Activated B cell treated with CpG ODN at 0.5 μM for 24 hours (primary cell): Measurements from ENCODE around the gene CTR9. TPM values are rescaled to one million over a fixed set of nuclear protein-coding genes. Genes with fewer than 3 reads are reported as not detected.

Experiments
- ATAC-seq: fragments of 200-7000 bp; cut with Tn5 transposase; one replicate; pipeline ENCODE4 v1.10.0; 2021; ENCODE audit warnings: low read depth, mild to moderate bottlenecking, moderate library complexity
- CTCF ChIA-PET: fragments of 350-600 bp; sonication (Branson Sonifier 250); formaldehyde crosslinking; loops from one replicate; lab custom pipeline; 2021; ENCODE audit warnings: antibody characterized with exemption; lab: Charles Lee
- POLR2A ChIA-PET: fragments of 350-600 bp; sonication (Branson Sonifier 250); formaldehyde crosslinking; loops from one replicate; lab custom pipeline; 2021; ENCODE audit warnings: antibody characterized with exemption; lab: Charles Lee
- DNase-seq: peaks from one replicate; pipeline ENCODE4 v3.0.0; 2022
- H3K27ac Mint-ChIP-seq: one replicate; pipeline ENCODE4 v1.8.0; 2020; ENCODE audit warnings: mixed read lengths
- H3K27me3 Mint-ChIP-seq: one replicate; pipeline ENCODE4 v1.8.0; 2021; ENCODE audit warnings: mixed read lengths
- H3K36me3 Mint-ChIP-seq: one replicate; pipeline ENCODE4 v1.8.0; 2021; ENCODE audit warnings: low read depth, mixed read lengths
- H3K4me1 Mint-ChIP-seq: one replicate; pipeline ENCODE4 v1.8.0; 2021; ENCODE audit warnings: mixed read lengths
- H3K4me3 Mint-ChIP-seq: one replicate; pipeline ENCODE4 v1.8.0; 2020; ENCODE audit warnings: mild to moderate bottlenecking, mixed read lengths
- H3K9me3 Mint-ChIP-seq: one replicate; pipeline ENCODE4 v1.8.0; 2020; ENCODE audit warnings: mixed read lengths
- CTCF ChIP-seq: fragments of 200-600 bp; IDR thresholded peaks from one replicate; pipeline ENCODE4 v1.8.0; 2022; ENCODE audit warnings: antibody characterized with exemption, mild to moderate bottlenecking
- intact Hi-C: fragments of 100-400 bp; cut with micrococcal nuclease; formaldehyde crosslinking; loops from one replicate; pipeline ENCODE4 v1.15.1; 2024
- total RNA-seq: library from RNA; stranded (reverse); gene quantifications from 2 replicates; pipeline ENCODE4 v1.2.3, GENCODE V29; 2022

The CTR9 gene
- total RNA-seq, 1 donor from 2014 or later: 50.6 TPM

GRCh38 chr11:10785146-10785474 lies 34.1 kb downstream of the CTR9 start:
- Mint-ChIP-seq H3K27ac (no peak overlapping the region), H3K36me3 (peaks cover 2% of the 10 kb centered on the region), H3K4me1 (no peaks in the 10 kb centered on the region), H3K9me3 (no peaks in the 10 kb centered on the region), H3K27me3 (no peaks in the 10 kb centered on the region), H3K4me3 (no peak overlapping the region)
- ChIA-PET POLR2A (no interaction called here), CTCF (no interaction called here)
- DNase-seq: no peak
- TF ChIP-seq CTCF: no peak
- intact Hi-C loops: no loop called here
- no peak for ATAC-seq

GRCh38 chr11:10786451-10786850 lies 35.4 kb downstream of the CTR9 start:
- Mint-ChIP-seq H3K9me3 (no peaks in the 10 kb centered on the region), H3K27me3 (no peaks in the 10 kb centered on the region), H3K4me3 (no peak overlapping the region), H3K27ac (no peak overlapping the region), H3K36me3 (no peaks in the 10 kb centered on the region), H3K4me1 (no peaks in the 10 kb centered on the region)
- CTCF ChIA-PET: no interaction called here
- DNase-seq (no peak), ATAC-seq (no peak)
- POLR2A ChIA-PET: no interaction called here
- intact Hi-C loops: no loop called here
- TF ChIP-seq CTCF: no peak

DNA sequence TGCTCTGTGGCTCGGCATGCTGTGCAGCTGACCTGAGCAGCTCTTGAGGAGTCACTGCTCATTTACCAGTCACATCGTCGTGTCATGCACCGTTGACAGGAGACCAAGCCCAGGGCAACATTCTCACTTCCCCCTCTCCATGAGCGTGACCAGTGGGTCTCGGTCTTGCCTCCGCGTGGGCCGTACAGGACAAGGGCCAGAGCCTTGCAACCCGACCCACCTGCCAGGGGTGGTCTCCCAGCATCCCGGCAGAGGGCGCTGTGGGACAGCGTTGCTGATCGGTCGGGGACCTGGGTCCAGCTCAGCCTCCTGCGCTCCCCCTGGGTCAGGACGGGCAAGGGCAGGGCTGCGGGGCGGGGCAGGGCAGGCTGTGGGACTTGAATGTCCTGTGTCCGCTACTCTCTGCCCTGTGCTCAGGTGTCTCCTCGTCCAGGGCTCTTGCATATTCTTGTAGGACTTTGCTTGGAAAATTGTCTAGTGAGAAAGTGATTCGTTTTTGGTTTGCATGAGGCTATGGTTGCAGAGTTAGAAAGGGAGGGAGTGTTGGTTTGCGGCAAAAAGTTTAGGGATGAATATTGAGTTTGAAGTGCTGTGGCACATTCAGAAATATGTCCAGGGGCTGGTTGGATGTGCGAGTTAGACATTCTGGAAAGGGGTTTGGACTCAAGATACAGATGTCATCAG lies 41.5 kb downstream of the CTR9 start:
- no peaks in the 10 kb centered on the region for H3K27me3 Mint-ChIP-seq
- TF ChIP-seq CTCF: peak; percentile 72
- H3K27ac Mint-ChIP-seq: no peak overlapping the region
- ATAC-seq: peak; percentile 91
- H3K36me3 Mint-ChIP-seq: peaks cover 26% of the 10 kb centered on the region
- H3K4me3 Mint-ChIP-seq: peak overlapping the region; percentile 13
- intact Hi-C loops: loop anchor here (1.0 to 5.0 kb wide), 6 partner anchors 66 to 995 kb away; partner anchors contain the start of gene ZBED5
- CTCF ChIA-PET: interaction anchor here (0.5 to 3.0 kb wide), 38 partner anchors 8 to 1057 kb away, joined by 3 to 30 read pairs (median 6); partner anchors contain the start of genes EIF4G2 and ZBED5
- no peaks in the 10 kb centered on the region for H3K9me3 Mint-ChIP-seq
- DNase-seq: peak; percentile 83
- H3K4me1 Mint-ChIP-seq: peaks cover 16% of the 10 kb centered on the region
- POLR2A ChIA-PET: interaction anchor here (0.6 to 3.5 kb wide), 10 partner anchors 8 to 1332 kb away, joined by 3 to 77 read pairs (median 4); partner anchors contain the start of genes EIF4G2, ZBED5 and ZNF143

DNA sequence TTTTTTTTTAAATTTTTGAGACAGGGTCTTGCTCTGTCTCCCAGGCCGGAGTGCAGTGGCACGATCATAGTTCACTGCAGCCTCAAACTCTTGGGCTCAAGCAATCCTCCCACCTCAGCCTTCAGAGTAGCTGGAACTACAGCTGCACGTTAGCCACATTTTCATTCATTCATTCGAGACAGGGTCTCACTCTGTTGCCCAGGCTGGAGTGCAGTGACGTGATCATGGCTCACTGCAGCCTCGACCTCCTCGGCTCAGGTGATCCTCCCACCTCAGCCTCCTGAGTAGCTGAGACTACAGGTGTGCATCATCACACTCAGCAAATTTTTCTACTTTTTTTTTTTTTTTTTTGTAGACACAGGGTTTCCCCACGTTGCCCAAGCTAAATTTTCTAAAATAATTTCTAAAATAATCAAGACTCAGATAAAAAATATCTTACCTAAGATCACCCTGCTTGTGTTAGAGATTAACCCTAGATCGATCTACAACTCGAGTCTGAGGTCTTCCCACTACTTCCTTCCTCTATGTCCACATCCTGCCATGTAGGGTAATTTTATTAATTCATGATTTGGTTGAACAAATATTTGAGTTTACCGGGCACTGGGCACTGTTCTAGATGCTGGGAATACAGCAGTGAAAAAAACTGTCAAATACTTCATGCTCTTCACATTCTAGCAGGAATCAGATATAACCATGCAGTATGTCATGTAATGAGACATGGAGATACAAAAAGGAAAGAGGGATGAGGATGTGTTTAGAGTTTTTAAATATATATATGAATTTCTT lies 42.6 kb downstream of the CTR9 start:
- ChIA-PET POLR2A (interaction anchor here (1.4 to 3.5 kb wide), 4 partner anchors 10 to 140 kb away, joined by 4 to 77 read pairs (median 7); partner anchors contain the start of genes EIF4G2 and ZBED5), CTCF (interaction anchor here (1.1 to 3.0 kb wide), 26 partner anchors 7 to 994 kb away, joined by 3 to 30 read pairs (median 8); partner anchors contain the start of genes EIF4G2 and ZBED5)
- intact Hi-C loops: loop anchor here (2.0 to 5.0 kb wide), 3 partner anchors 65 to 473 kb away; partner anchors contain the start of gene ZBED5
- H3K27ac Mint-ChIP-seq: no peak overlapping the region
- ATAC-seq: no peak
- DNase-seq: no peak
- TF ChIP-seq CTCF: no peak
- peaks cover 16% of the 10 kb centered on the region for H3K4me1 Mint-ChIP-seq
- H3K9me3 Mint-ChIP-seq: no peaks in the 10 kb centered on the region
- no peaks in the 10 kb centered on the region for H3K27me3 Mint-ChIP-seq
- peaks cover 37% of the 10 kb centered on the region for H3K36me3 Mint-ChIP-seq
- no peak overlapping the region for H3K4me3 Mint-ChIP-seq

DNA sequence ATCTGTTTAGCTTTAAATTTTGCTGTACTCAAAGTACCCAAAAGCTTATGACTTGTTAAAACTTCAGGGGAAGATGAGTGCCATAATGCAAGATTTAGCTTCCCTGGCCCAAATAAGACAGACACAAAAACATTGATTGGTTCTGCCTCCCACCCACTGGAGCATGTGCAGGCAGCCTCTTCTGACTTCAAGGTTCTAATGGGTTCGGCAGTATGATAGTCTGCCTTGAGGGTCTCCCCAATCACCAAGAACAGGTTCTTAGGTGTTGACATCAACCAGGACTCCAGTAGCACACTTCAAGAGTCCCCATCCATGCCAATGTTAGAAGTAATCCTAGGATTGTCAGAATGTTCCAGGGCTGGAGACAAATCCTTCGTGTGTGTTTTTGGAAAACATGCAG lies 45.1 kb downstream of the CTR9 start:
- DNase-seq (no peak), ATAC-seq (no peak)
- Mint-ChIP-seq H3K36me3 (peaks cover 62% of the 10 kb centered on the region), H3K9me3 (no peaks in the 10 kb centered on the region), H3K4me1 (peaks cover 20% of the 10 kb centered on the region), H3K27me3 (no peaks in the 10 kb centered on the region), H3K4me3 (no peak overlapping the region), H3K27ac (no peak overlapping the region)
- POLR2A ChIA-PET: interaction anchor here (1.3 to 5.6 kb wide), 2 partner anchors 12 to 53 kb away, joined by 3 to 65 read pairs; partner anchors contain the start of gene EIF4G2
- intact Hi-C loops: no loop called here
- CTCF ChIA-PET: no interaction called here
- no peak for TF ChIP-seq CTCF
